NK-92 (cell line): ENCODE data around the gene GLRX5.

ENCODE experiments used
- DNase-seq: peaks from one replicate; lab custom pipeline; 2025; ENCODE audit not compliant: unreplicated experiment; lab: John Stamatoyannopoulos, UW

Gene GLRX5

GRCh38 chr14:95534299-95535225 is at the start of gene GLRX5:
GLRX5 (plus strand) TSS chr14:95535050; CDS start chr14:95535090, 40 bp downstream.
- peak; percentile 95 for DNase-seq

GRCh38 chr14:95485222-95485819 is 49.5 kb upstream of the GLRX5 start:
- DNase-seq = no peak

- no peak for DNase-seq
Measured at GRCh38 chr14:95486875-95487668, 47.8 kb upstream of the GLRX5 start.

GRCh38 chr14:95487669-95488084 is 47.2 kb upstream of the GLRX5 start:
- no peak for DNase-seq

- no peak for DNase-seq
Measured at GRCh38 chr14:95488376-95489213, 46.3 kb upstream of the GLRX5 start.

GRCh38 chr14:95489214-95490137 is 45.4 kb upstream of the GLRX5 start:
- no peak for DNase-seq

- no peak for DNase-seq
Measured at GRCh38 chr14:95490138-95490509, 44.7 kb upstream of the GLRX5 start.

- DNase-seq = no peak
Measured at GRCh38 chr14:95490727-95491451, 44.0 kb upstream of the GLRX5 start.

- DNase-seq = no peak
Measured at GRCh38 chr14:95491936-95492608, 42.8 kb upstream of the GLRX5 start.

GRCh38 chr14:95493503-95493902 is 41.3 kb upstream of the GLRX5 start:
- DNase-seq = no peak

GRCh38 chr14:95493976-95494375 is 40.9 kb upstream of the GLRX5 start:
- DNase-seq = no peak

- no peak for DNase-seq
Measured at GRCh38 chr14:95494456-95494855, 40.4 kb upstream of the GLRX5 start.

GRCh38 chr14:95495076-95495475 is 39.8 kb upstream of the GLRX5 start:
- DNase-seq = no peak

- DNase-seq = no peak
Measured at GRCh38 chr14:95495538-95496025, 39.3 kb upstream of the GLRX5 start.

GRCh38 chr14:95496111-95496681 is 38.7 kb upstream of the GLRX5 start:
- no peak for DNase-seq

- no peak for DNase-seq
Measured at GRCh38 chr14:95496690-95497259, 38.1 kb upstream of the GLRX5 start.

- no peak for DNase-seq
Measured at GRCh38 chr14:95497561-95498011, 37.3 kb upstream of the GLRX5 start.
